H1 (cell line): ENCODE results near the gene SMPDL3B. TPM values are rescaled to one million over a fixed set of nuclear protein-coding genes. Genes with fewer than 3 reads are reported as not detected.

Experiments
- CTCF ChIA-PET: fragments of 300-600 bp; sonication (Branson Sonifier 250); formaldehyde crosslinking; loops from one replicate; lab custom pipeline; 2021; ENCODE audit not compliant: partially characterized antibody; lab: Charles Lee
- POLR2A ChIA-PET: fragments of 300-600 bp; sonication (Branson Sonifier 250); formaldehyde crosslinking; loops from one replicate; lab custom pipeline; 2021; ENCODE audit warnings: inconsistent platforms; ENCODE audit not compliant: partially characterized antibody; lab: Charles Lee
- DNase-seq, 2 experiments: peaks; one replicate each; pipeline versions ENCODE4 v3.0.0 to v3.0.0-alpha.2; 2010 to 2022; ENCODE audit warnings: low spot score in 2 of 2, low read depth in 1 of 2, mixed read lengths in 1 of 2
- FAIRE-seq: peaks from 2 replicates; lab custom pipeline; 2011; peaks lifted over from hg19 to GRCh38; lab: Jason Lieb, UNC
- H2AFZ ChIP-seq: 2 replicates; pipeline ENCODE4 v1.8.1; 2012; ENCODE audit warnings: low read length, inconsistent platforms
- H2AK5ac ChIP-seq: 2 replicates; pipeline ENCODE4 v1.6.1; 2013; ENCODE audit warnings: low read depth, low read length
- H2BK120ac ChIP-seq: replicated peaks from 2 replicates; pipeline ENCODE3; 2013; ENCODE audit warnings: low read depth, low read length, inconsistent platforms
- H2BK12ac ChIP-seq: 2 replicates; pipeline ENCODE4 v1.6.1; 2013; ENCODE audit warnings: low read depth, low read length
- H2BK15ac ChIP-seq: 2 replicates; pipeline ENCODE4 v1.6.1; 2013; ENCODE audit warnings: low read length
- H2BK20ac ChIP-seq: 2 replicates; pipeline ENCODE4 v1.6.1; 2013; ENCODE audit warnings: low read length
- H2BK5ac ChIP-seq: 2 replicates; pipeline ENCODE4 v1.6.1; 2013; ENCODE audit warnings: low read depth, low read length
- H3K14ac ChIP-seq: 2 replicates; pipeline ENCODE4 v1.6.1; 2013; ENCODE audit warnings: inconsistent platforms; ENCODE audit not compliant: insufficient read length
- H3K18ac ChIP-seq: 2 replicates; pipeline ENCODE4 v1.6.1; 2013; ENCODE audit warnings: low read length; ENCODE audit errors: extremely low read depth
- H3K23ac ChIP-seq: 2 replicates; pipeline ENCODE4 v1.6.1; 2013; ENCODE audit warnings: inconsistent platforms; ENCODE audit not compliant: insufficient read length
- H3K23me2 ChIP-seq: 2 replicates; pipeline ENCODE4 v1.6.1; 2013; ENCODE audit warnings: low read depth, low read length
- H3K27ac ChIP-seq: 2 replicates; pipeline ENCODE4 v1.6.1; 2011; ENCODE audit warnings: low read depth, low read length, inconsistent platforms
- H3K27me3 ChIP-seq, 4 experiments: replicated peaks in 1 of 4; 1 replicate in 1 of 4; 2 replicates in 3 of 4; pipeline versions ENCODE4 v1.6.1 to v1.8.1; 2011 to 2013; ENCODE audit warnings: low read length in 3 of 4, mild to moderate bottlenecking in 3 of 4, inconsistent platforms in 2 of 4, mixed read lengths in 2 of 4, moderate library complexity in 1 of 4; ENCODE audit not compliant: control insufficient read depth in 3 of 4, insufficient read depth in 3 of 4; ENCODE audit errors: extremely low read depth in 1 of 4
- H3K36me3 ChIP-seq, 4 experiments: 2 replicates each; pipeline versions ENCODE4 v1.6.1 to v1.8.1; 2011 to 2013; ENCODE audit warnings: mild to moderate bottlenecking in 4 of 4, low read length in 3 of 4, moderate library complexity in 2 of 4, control low read depth in 1 of 4, inconsistent platforms in 1 of 4; ENCODE audit not compliant: insufficient read depth in 4 of 4, control insufficient read depth in 2 of 4
- H3K4ac ChIP-seq: replicated peaks from 2 replicates; pipeline ENCODE3; 2013; ENCODE audit warnings: low read length, low read depth, mixed read lengths, inconsistent platforms; ENCODE audit not compliant: insufficient read length
- H3K4me1 ChIP-seq, 4 experiments: replicated peaks in 1 of 4; 1 replicate in 1 of 4; 2 replicates in 3 of 4; pipeline versions ENCODE4 v1.6.1 to v1.8.1; 2011 to 2013; ENCODE audit warnings: low read length in 3 of 4, inconsistent platforms in 2 of 4, mixed read lengths in 1 of 4; ENCODE audit not compliant: insufficient read depth in 4 of 4, control insufficient read depth in 3 of 4
- H3K4me2 ChIP-seq, 2 experiments: 2 replicates each; pipeline versions ENCODE4 v1.6.1 to v1.8.1; 2011 to 2013; ENCODE audit warnings: low read depth in 2 of 2, low read length in 2 of 2, control low read depth in 1 of 2, inconsistent platforms in 1 of 2, mild to moderate bottlenecking in 1 of 2; ENCODE audit not compliant: insufficient read depth in 1 of 2
- H3K4me3 ChIP-seq, 4 experiments: fragments of 200-600, 300-600 bp in 1 of 4; sonication (generic), shearing (Covaris generic), sonication (Bioruptor Twin) in 1 of 4; 2 replicates each; pipeline versions ENCODE4 v1.5.1 to v1.8.1; 2011 to 2016; ENCODE audit warnings: low read length in 4 of 4, low read depth in 3 of 4, control low read depth in 2 of 4, inconsistent platforms in 2 of 4, mild to moderate bottlenecking in 2 of 4, mixed read lengths in 1 of 4, moderate library complexity in 1 of 4; ENCODE audit not compliant: insufficient read depth in 2 of 4; ENCODE audit errors: extremely low read depth in 1 of 4
- H3K56ac ChIP-seq: replicated peaks from 2 replicates; pipeline ENCODE3; 2013; ENCODE audit warnings: low read depth, mild to moderate bottlenecking, mixed read lengths, low read length, inconsistent platforms; ENCODE audit not compliant: insufficient read length
- H3K79me1 ChIP-seq: 2 replicates; pipeline ENCODE4 v1.6.1; 2013; ENCODE audit warnings: low read depth, low read length, control low read depth
- H3K79me2 ChIP-seq, 2 experiments: 2 replicates each; pipeline versions ENCODE4 v1.6.1 to v1.8.1; 2012 to 2013; ENCODE audit warnings: low read length in 2 of 2, mild to moderate bottlenecking in 2 of 2, inconsistent platforms in 1 of 2; ENCODE audit not compliant: insufficient read depth in 2 of 2, control insufficient read depth in 1 of 2
- H3K9ac ChIP-seq, 4 experiments: replicated peaks in 1 of 4; 1 replicate in 1 of 4; 2 replicates in 3 of 4; pipeline versions ENCODE4 v1.6.1 to v1.8.1; 2011 to 2013; ENCODE audit warnings: low read depth in 3 of 4, low read length in 3 of 4, control low read depth in 2 of 4, mild to moderate bottlenecking in 2 of 4, moderate library complexity in 2 of 4, inconsistent platforms in 1 of 4; ENCODE audit errors: extremely low read depth in 1 of 4
- H3K9me3 ChIP-seq, 2 experiments: 2 replicates each; pipeline versions ENCODE4 v1.6.1 to v1.8.1; 2012 to 2013; ENCODE audit warnings: mild to moderate bottlenecking in 2 of 2, moderate library complexity in 2 of 2, control low read depth in 1 of 2, inconsistent platforms in 1 of 2, low read depth in 1 of 2, low read length in 1 of 2, mixed read lengths in 1 of 2; ENCODE audit not compliant: insufficient read depth in 2 of 2
- H4K20me1 ChIP-seq, 2 experiments: replicated peaks in 1 of 2; 2 replicates each; pipeline versions ENCODE3 to v1.8.1; 2011 to 2013; ENCODE audit warnings: inconsistent platforms in 2 of 2, low read length in 2 of 2, mild to moderate bottlenecking in 1 of 2; ENCODE audit not compliant: insufficient read depth in 2 of 2, control insufficient read depth in 1 of 2
- H4K5ac ChIP-seq: 2 replicates; pipeline ENCODE4 v1.6.1; 2013; ENCODE audit warnings: low read length, low read depth, mixed read lengths, inconsistent platforms; ENCODE audit not compliant: insufficient read length
- H4K8ac ChIP-seq: 2 replicates; pipeline ENCODE4 v1.8.0; 2013; ENCODE audit warnings: mild to moderate bottlenecking, moderate library complexity, low read length, inconsistent platforms; ENCODE audit not compliant: insufficient read depth; ENCODE audit errors: extremely low read depth
- H4K91ac ChIP-seq: replicated peaks from 2 replicates; pipeline ENCODE3; 2013; ENCODE audit warnings: low read length, mixed read lengths, inconsistent platforms; ENCODE audit not compliant: insufficient read length
- CHD2 ChIP-seq: IDR thresholded peaks from 2 replicates; pipeline ENCODE4 v1.6.1; 2012; ENCODE audit warnings: low read length, improper control_type of control experiment
- polyA plus RNA-seq, 7 experiments: library from polyadenylated mRNA; depleted of rRNA in 3 of 7; stranded (reverse) in 5 of 7; unstranded in 2 of 7; fragments of >200 nt in 5 of 7; fragments of 200-250 nt in 2 of 7; gene quantifications; 1 replicate in 5 of 7; 2 replicates in 1 of 7; 4 replicates in 1 of 7; pipeline versions ENCODE4 v1.2.1 to v1.2.3, GENCODE V29; 2011 to 2013; ENCODE audit warnings: missing spikeins in 2 of 7, mixed read lengths in 2 of 7
- total RNA-seq: library from RNA; stranded (reverse); fragmentation: NEBNext Ultra II Directional; extraction: Animal tissue kit (Norgen Biotek cat#: 25700); gene quantifications from 2 replicates; pipeline ENCODE4 v1.2.1, GENCODE V29; 2021
- TF ChIP-seq, protein P1 (sequence below): IDR thresholded peaks from 2 replicates; pipeline ENCODE4 v1.6.1; 2012; ENCODE audit warnings: inconsistent platforms

SMPDL3B gene
- total and polyA plus RNA-seq, 2 of the 8 experiments (the other 6 are each of a cell fraction or from before 2014, with no cell fraction given), result 54.7 to 143 TPM

DNA sequence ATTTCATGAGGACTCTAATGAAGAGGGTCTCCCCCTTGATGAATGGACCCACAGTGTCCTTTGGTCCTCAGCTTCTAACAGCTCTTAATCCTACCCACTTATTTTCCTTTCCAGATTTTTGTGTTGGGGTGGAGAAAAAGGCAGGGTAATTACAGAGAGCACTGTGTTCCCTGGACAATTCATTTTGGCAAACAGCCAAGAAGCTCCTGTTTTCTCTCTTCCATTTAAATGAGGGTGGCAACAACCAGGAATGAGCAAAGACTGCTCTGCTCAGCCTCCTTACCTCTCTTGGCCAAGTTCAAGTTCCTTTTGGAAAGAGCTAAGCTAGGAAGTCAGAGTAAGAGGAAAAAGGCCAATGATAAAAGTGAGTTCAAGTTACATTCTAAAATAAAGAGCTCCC, 36.9 kb downstream of the SMPDL3B start:
- no peak overlapping the region for H4K5ac ChIP-seq
- H4K8ac ChIP-seq, result no peak overlapping the region
- no peaks in the 10 kb centered on the region for H3K9me3 ChIP-seq
- H3K36me3 ChIP-seq, result peaks cover 0 to 19% (median 4%) of the 10 kb centered on the region in 4 experiments; a peak in 4 of 8 replicates
- H3K18ac ChIP-seq, result no peak overlapping the region
- no peak overlapping the region for H3K4me2 ChIP-seq
- ChIA-PET POLR2A (interaction anchor here (0.5 to 1.6 kb wide), 5 partner anchors 9 to 965 kb away, joined by 3 to 4 read pairs (median 3); partner anchors contain the start of gene PPP1R8), CTCF (interaction anchor here (1.0 to 2.9 kb wide), 9 partner anchors 9 to 237 kb away, joined by 3 to 17 read pairs (median 5); no protein-coding TSS in a partner anchor)
- no peak overlapping the region for H2BK120ac ChIP-seq
- no peak overlapping the region for H3K14ac ChIP-seq
- no peaks in the 10 kb centered on the region for H3K79me2 ChIP-seq
- no peak overlapping the region for H3K9ac ChIP-seq
- H3K27me3 ChIP-seq, result no peaks in the 10 kb centered on the region
- FAIRE-seq, result no peak
- H3K79me1 ChIP-seq, result no peaks in the 10 kb centered on the region
- H3K56ac ChIP-seq, result no peak overlapping the region
- H3K4me3 ChIP-seq, result no peak overlapping the region
- H2BK15ac ChIP-seq, result no peak overlapping the region
- H2AK5ac ChIP-seq, result no peak overlapping the region
- no peak overlapping the region for H2BK20ac ChIP-seq
- H4K91ac ChIP-seq, result no peak overlapping the region
- no peak overlapping the region for H3K27ac ChIP-seq
- no peak overlapping the region for H2BK12ac ChIP-seq
- no peak overlapping the region for H2AFZ ChIP-seq
- TF ChIP-seq, protein P1, sequence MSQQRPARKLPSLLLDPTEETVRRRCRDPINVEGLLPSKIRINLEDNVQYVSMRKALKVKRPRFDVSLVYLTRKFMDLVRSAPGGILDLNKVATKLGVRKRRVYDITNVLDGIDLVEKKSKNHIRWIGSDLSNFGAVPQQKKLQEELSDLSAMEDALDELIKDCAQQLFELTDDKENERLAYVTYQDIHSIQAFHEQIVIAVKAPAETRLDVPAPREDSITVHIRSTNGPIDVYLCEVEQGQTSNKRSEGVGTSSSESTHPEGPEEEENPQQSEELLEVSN, result no peak
- TF ChIP-seq CHD2, result no peak
- DNase-seq, result no peak
- H3K4ac ChIP-seq, result no peak overlapping the region
- H3K23me2 ChIP-seq, result no peaks in the 10 kb centered on the region
- no peak overlapping the region for H2BK5ac ChIP-seq
- no peaks in the 10 kb centered on the region for H3K4me1 ChIP-seq
- no peak overlapping the region for H3K23ac ChIP-seq
- H4K20me1 ChIP-seq, result no peaks in the 10 kb centered on the region
